OCI-LY3 (cell line): Measurements from ENCODE around the gene PARD3B.

Experiments
- H2AFZ ChIP-seq: fragments of 200-600, 300-600 bp; shearing (Covaris generic); 2 replicates; pipeline ENCODE4 v1.6.0; 2014; ENCODE audit warnings: antibody characterized with exemption, low read depth, low read length
- H3K27ac ChIP-seq: fragments of 200-600, 300-600 bp; sonication (generic); 2 replicates; pipeline ENCODE4 v1.5.1; 2014; ENCODE audit warnings: mild to moderate bottlenecking, low read length, moderate library complexity, mixed read lengths
- H3K27me3 ChIP-seq: fragments of 200-600, 300-600 bp; sonication (generic); 2 replicates; pipeline ENCODE4 v1.6.1; 2014; ENCODE audit warnings: low read depth, low read length, mixed read lengths
- H3K36me3 ChIP-seq: fragments of 200-600, 300-600 bp; sonication (generic); replicated peaks from 2 replicates; pipeline ENCODE3; 2014; ENCODE audit warnings: low read depth, low read length, mixed read lengths
- H3K4me1 ChIP-seq: fragments of 300-600, 200-600 bp; sonication (generic); 2 replicates; pipeline ENCODE4 v1.6.1; 2014; ENCODE audit warnings: low read length, mixed read lengths
- H3K4me2 ChIP-seq: fragments of 200-600, 300-600 bp; sonication (generic); 2 replicates; pipeline ENCODE4 v1.6.1; 2014; ENCODE audit warnings: low read length, mixed read lengths
- H3K4me3 ChIP-seq: fragments of 300-600, 200-600 bp; sonication (generic); 2 replicates; pipeline ENCODE4 v1.5.1; 2014; ENCODE audit warnings: antibody characterized with exemption, mild to moderate bottlenecking, low read length, moderate library complexity
- H3K79me2 ChIP-seq: fragments of 300-600, 200-600 bp; shearing (Covaris generic); 2 replicates; pipeline ENCODE4 v1.6.1; 2014; ENCODE audit warnings: mild to moderate bottlenecking, low read length, mixed read lengths
- H3K9ac ChIP-seq: fragments of 300-600, 200-600 bp; shearing (Covaris generic); 2 replicates; pipeline ENCODE4 v1.6.0; 2014; ENCODE audit warnings: mild to moderate bottlenecking, low read length, moderate library complexity
- H3K9me3 ChIP-seq: fragments of 200-600, 300-600 bp; shearing (Covaris generic); 2 replicates; pipeline ENCODE4 v1.6.1; 2014; ENCODE audit warnings: low read length, mixed read lengths; ENCODE audit not compliant: insufficient read depth
- H4K20me1 ChIP-seq: fragments of 200-600, 300-600 bp; sonication (generic); 2 replicates; pipeline ENCODE4 v1.6.1; 2016; ENCODE audit warnings: low read length, mixed read lengths; ENCODE audit not compliant: insufficient read depth
- CTCF ChIP-seq: fragments of 200-600, 300-600 bp; sonication (generic); IDR thresholded peaks from 2 replicates; pipeline ENCODE4 v1.5.1; 2014; ENCODE audit warnings: antibody characterized with exemption, low read length, low read depth
- EZH2phosphoT487 ChIP-seq: fragments of 200-600 bp; shearing (Covaris generic); IDR thresholded peaks from 2 replicates; pipeline ENCODE4 v1.6.1; 2018; ENCODE audit warnings: antibody characterized with exemption, mixed run types, low read depth

PARD3B gene

GRCh38 chr2:204931562-204931961, 386.3 kb downstream of the PARD3B start:
- TF ChIP-seq EZH2phosphoT487 (no peak), CTCF (no peak)
- H3K9ac ChIP-seq: no peak overlapping the region
- no peaks in the 10 kb centered on the region for H3K79me2 ChIP-seq
- H2AFZ ChIP-seq: no peak overlapping the region
- H3K4me2 ChIP-seq: no peak overlapping the region
- H4K20me1 ChIP-seq: no peaks in the 10 kb centered on the region
- no peaks in the 10 kb centered on the region for H3K27me3 ChIP-seq
- H3K4me3 ChIP-seq: no peak overlapping the region
- H3K9me3 ChIP-seq: no peaks in the 10 kb centered on the region
- H3K36me3 ChIP-seq: no peaks in the 10 kb centered on the region
- no peaks in the 10 kb centered on the region for H3K4me1 ChIP-seq
- no peak overlapping the region for H3K27ac ChIP-seq

- Histone ChIP-seq H4K20me1 (no peaks in the 10 kb centered on the region), H3K4me2 (no peak overlapping the region), H3K9me3 (no peaks in the 10 kb centered on the region), H3K79me2 (no peaks in the 10 kb centered on the region), H3K27ac (no peak overlapping the region), H3K4me1 (no peaks in the 10 kb centered on the region), H3K4me3 (no peak overlapping the region), H3K27me3 (no peaks in the 10 kb centered on the region), H2AFZ (no peak overlapping the region), H3K36me3 (no peaks in the 10 kb centered on the region), H3K9ac (no peak overlapping the region)
- no peak for TF ChIP-seq CTCF
- no peak for TF ChIP-seq EZH2phosphoT487
These were observed 388.6 kb downstream of the PARD3B start for GRCh38 chr2:204933735-204934374.

- no peak overlapping the region for H2AFZ ChIP-seq
- peaks cover 5% of the 10 kb centered on the region for H3K9me3 ChIP-seq
- TF ChIP-seq CTCF (no peak), EZH2phosphoT487 (no peak)
- H3K79me2 ChIP-seq: no peaks in the 10 kb centered on the region
- H3K9ac ChIP-seq: no peak overlapping the region
- H3K27ac ChIP-seq: no peak overlapping the region
- no peaks in the 10 kb centered on the region for H3K27me3 ChIP-seq
- H3K36me3 ChIP-seq: no peaks in the 10 kb centered on the region
- H4K20me1 ChIP-seq: no peaks in the 10 kb centered on the region
- no peak overlapping the region for H3K4me3 ChIP-seq
- H3K4me2 ChIP-seq: no peak overlapping the region
- H3K4me1 ChIP-seq: no peaks in the 10 kb centered on the region
These were observed 399.7 kb downstream of the PARD3B start for GRCh38 chr2:204944927-204945326.

GRCh38 chr2:204945376-204945775, 400.1 kb downstream of the PARD3B start:
- Histone ChIP-seq H3K4me2 (no peak overlapping the region), H3K36me3 (no peaks in the 10 kb centered on the region), H2AFZ (no peak overlapping the region), H3K9me3 (peaks cover 5% of the 10 kb centered on the region), H3K27me3 (no peaks in the 10 kb centered on the region), H3K79me2 (no peaks in the 10 kb centered on the region), H4K20me1 (no peaks in the 10 kb centered on the region), H3K4me3 (no peak overlapping the region), H3K4me1 (no peaks in the 10 kb centered on the region), H3K27ac (no peak overlapping the region), H3K9ac (no peak overlapping the region)
- TF ChIP-seq EZH2phosphoT487: no peak
- no peak for TF ChIP-seq CTCF
